HEK293 (cell line): Measurements from ENCODE around the gene SLC29A3.

Experiments used
- CTCF ChIA-PET: fragments of 350-600 bp; formaldehyde crosslinking; extraction: SDS; loops from one replicate; lab custom pipeline; 2021; ENCODE audit warnings: antibody characterized with exemption; lab: Yijun Ruan, JAX
- POLR2A ChIA-PET: fragments of 300-600 bp; formaldehyde crosslinking; extraction: SDS; loops from one replicate; lab custom pipeline; 2020; ENCODE audit warnings: antibody characterized with exemption, inconsistent platforms; lab: Yijun Ruan, JAX
- H3K27ac ChIP-seq: fragments of 200-500 bp; sonication (Bioruptor generic); 2 replicates; pipeline ENCODE4 v1.5.1; 2014; ENCODE audit warnings: low read depth, low read length, control low read depth, inconsistent platforms; ENCODE audit errors: extremely low read depth
- H3K36me3 ChIP-seq, 2 experiments: fragments of 200-500 bp in 1 of 2; sonication (Bioruptor generic) in 1 of 2; 1 replicate in 1 of 2; 2 replicates in 1 of 2; pipeline ENCODE4 v1.5.1; 2014 to 2017; ENCODE audit warnings: inconsistent platforms in 2 of 2, low read length in 2 of 2; ENCODE audit not compliant: control insufficient read depth in 2 of 2, insufficient read depth in 1 of 2
- H3K4me1 ChIP-seq: fragments of 200-500 bp; sonication (Bioruptor generic); 2 replicates; pipeline ENCODE4 v1.5.1; 2014; ENCODE audit warnings: mild to moderate bottlenecking, low read length, inconsistent platforms; ENCODE audit not compliant: control insufficient read depth, insufficient read depth
- H3K4me3 ChIP-seq: 2 replicates; pipeline ENCODE4 v1.5.1; 2011; ENCODE audit warnings: low read depth, mild to moderate bottlenecking, control low read depth, low read length, moderate library complexity
- H3K9me3 ChIP-seq: fragments of 200-500 bp; sonication (Bioruptor generic); 2 replicates; pipeline ENCODE4 v1.5.1; 2014; ENCODE audit warnings: low read depth, low read length, inconsistent platforms; ENCODE audit not compliant: control insufficient read depth, insufficient read depth
- MZF1 ChIP-seq: fragments of 450-650 bp; formaldehyde crosslinking; IDR thresholded peaks from 2 replicates; pipeline ENCODE4 v1.5.1; 2017; ENCODE audit warnings: missing biosample characterization, missing genetic modification characterization, borderline replicate concordance
- RBAK ChIP-seq: fragments of 450-650 bp; formaldehyde crosslinking; IDR thresholded peaks from 2 replicates; pipeline ENCODE4 v1.5.1; 2016; ENCODE audit warnings: missing biosample characterization, missing genetic modification characterization
- SP2 ChIP-seq: fragments of 450-650 bp; formaldehyde crosslinking; IDR thresholded peaks from 2 replicates; pipeline ENCODE4 v1.5.1; 2016; ENCODE audit warnings: missing biosample characterization, missing genetic modification characterization
- ZFP3 ChIP-seq: fragments of 450-650 bp; formaldehyde crosslinking; IDR thresholded peaks from 2 replicates; pipeline ENCODE4 v1.5.1; 2016; ENCODE audit warnings: low read depth, missing biosample characterization, missing genetic modification characterization
- ZNF133 ChIP-seq: fragments of 450-650 bp; formaldehyde crosslinking; IDR thresholded peaks from 2 replicates; pipeline ENCODE4 v1.5.1; 2016; ENCODE audit warnings: missing biosample characterization, missing genetic modification characterization
- ZNF214 ChIP-seq: fragments of 450-650 bp; formaldehyde crosslinking; IDR thresholded peaks from 2 replicates; pipeline ENCODE4 v1.5.1; 2017; ENCODE audit warnings: missing biosample characterization, mild to moderate bottlenecking, missing genetic modification characterization, borderline replicate concordance
- ZNF223 ChIP-seq: fragments of 450-650 bp; formaldehyde crosslinking; IDR thresholded peaks from 2 replicates; pipeline ENCODE4 v1.5.1; 2016; ENCODE audit warnings: missing biosample characterization, missing genetic modification characterization
- ZNF335 ChIP-seq: fragments of 450-650 bp; formaldehyde crosslinking; conservative IDR thresholded peaks from 2 replicates; pipeline ENCODE4 v1.5.1; 2016; ENCODE audit warnings: missing biosample characterization, missing genetic modification characterization
- ZNF341 ChIP-seq: fragments of 450-650 bp; formaldehyde crosslinking; IDR thresholded peaks from 2 replicates; pipeline ENCODE4; 2016; ENCODE audit warnings: low read depth, missing biosample characterization, missing genetic modification characterization
- ZNF394 ChIP-seq: fragments of 450-650 bp; formaldehyde crosslinking; IDR thresholded peaks from 2 replicates; pipeline ENCODE4 v1.5.1; 2016; ENCODE audit warnings: missing biosample characterization, missing genetic modification characterization, mild to moderate bottlenecking, moderate library complexity, borderline replicate concordance
- ZNF596 ChIP-seq: fragments of 450-650 bp; IDR thresholded peaks from 2 replicates; pipeline ENCODE4 v1.5.0; 2018; ENCODE audit warnings: missing biosample characterization, mild to moderate bottlenecking, missing genetic modification characterization, moderate library complexity
- ZNF660 ChIP-seq: fragments of 450-650 bp; IDR thresholded peaks from 2 replicates; pipeline ENCODE4 v1.5.1; 2018; ENCODE audit warnings: missing biosample characterization, mild to moderate bottlenecking, missing genetic modification characterization
- ZNF670 ChIP-seq: fragments of 450-650 bp; formaldehyde crosslinking; IDR thresholded peaks from 2 replicates; pipeline ENCODE4 v1.5.1; 2016; ENCODE audit warnings: missing biosample characterization, missing genetic modification characterization, low read depth
- TF ChIP-seq, protein P1 (sequence below): fragments of 450-650 bp; formaldehyde crosslinking; conservative IDR thresholded peaks from 2 replicates; pipeline ENCODE4 v1.5.1; 2016; ENCODE audit warnings: low read depth, missing biosample characterization, missing genetic modification characterization
- TF ChIP-seq, protein P2 (sequence below): fragments of 450-650 bp; formaldehyde crosslinking; IDR thresholded peaks from 2 replicates; pipeline ENCODE4 v1.5.0; 2017; ENCODE audit warnings: missing biosample characterization, missing genetic modification characterization, borderline replicate concordance
- TF ChIP-seq, protein P3 (sequence below): fragments of 450-650 bp; formaldehyde crosslinking; IDR thresholded peaks from 2 replicates; pipeline ENCODE4; 2016; ENCODE audit warnings: missing biosample characterization, missing genetic modification characterization
- TF ChIP-seq, protein P4 (sequence below): IDR thresholded peaks from 2 replicates; pipeline ENCODE4 v1.6.1; 2011; ENCODE audit warnings: mild to moderate bottlenecking, low read depth, low read length, borderline replicate concordance
- TF ChIP-seq, protein P5 (sequence below): fragments of 450-650 bp; formaldehyde crosslinking; IDR thresholded peaks from 2 replicates; pipeline ENCODE4 v1.5.1; 2016; ENCODE audit warnings: missing biosample characterization, missing genetic modification characterization, low read depth
- TF ChIP-seq, protein P6 (sequence below): fragments of 450-650 bp; formaldehyde crosslinking; IDR thresholded peaks from 2 replicates; pipeline ENCODE4 v1.5.1; 2016; ENCODE audit warnings: missing biosample characterization, missing genetic modification characterization
- TF ChIP-seq, protein P7 (sequence below): fragments of 450-650 bp; formaldehyde crosslinking; IDR thresholded peaks from 2 replicates; pipeline ENCODE4 v1.5.1; 2016; ENCODE audit warnings: missing biosample characterization, missing genetic modification characterization

Gene SLC29A3

DNA sequence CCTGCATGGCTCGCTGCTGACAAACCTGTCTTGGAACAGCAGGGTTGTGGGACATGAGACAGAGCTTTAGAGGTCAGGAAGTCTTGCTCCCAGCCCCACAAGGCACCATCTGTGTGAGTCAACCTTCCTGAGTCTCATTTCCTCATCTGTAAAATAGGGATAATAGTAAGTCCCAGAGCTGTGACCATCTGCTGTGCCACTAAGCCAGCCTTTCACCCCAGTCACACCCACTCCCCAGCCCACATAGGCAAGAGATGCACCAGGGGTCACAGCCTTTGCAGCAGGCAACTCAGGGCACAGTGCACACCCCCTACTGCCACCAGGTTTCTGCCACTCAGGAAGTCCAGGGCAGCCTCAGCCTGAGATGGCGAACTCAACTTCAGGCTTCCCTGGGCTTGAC lies 48.2 kb downstream of the SLC29A3 start (continued):
- TF ChIP-seq, protein P1, sequence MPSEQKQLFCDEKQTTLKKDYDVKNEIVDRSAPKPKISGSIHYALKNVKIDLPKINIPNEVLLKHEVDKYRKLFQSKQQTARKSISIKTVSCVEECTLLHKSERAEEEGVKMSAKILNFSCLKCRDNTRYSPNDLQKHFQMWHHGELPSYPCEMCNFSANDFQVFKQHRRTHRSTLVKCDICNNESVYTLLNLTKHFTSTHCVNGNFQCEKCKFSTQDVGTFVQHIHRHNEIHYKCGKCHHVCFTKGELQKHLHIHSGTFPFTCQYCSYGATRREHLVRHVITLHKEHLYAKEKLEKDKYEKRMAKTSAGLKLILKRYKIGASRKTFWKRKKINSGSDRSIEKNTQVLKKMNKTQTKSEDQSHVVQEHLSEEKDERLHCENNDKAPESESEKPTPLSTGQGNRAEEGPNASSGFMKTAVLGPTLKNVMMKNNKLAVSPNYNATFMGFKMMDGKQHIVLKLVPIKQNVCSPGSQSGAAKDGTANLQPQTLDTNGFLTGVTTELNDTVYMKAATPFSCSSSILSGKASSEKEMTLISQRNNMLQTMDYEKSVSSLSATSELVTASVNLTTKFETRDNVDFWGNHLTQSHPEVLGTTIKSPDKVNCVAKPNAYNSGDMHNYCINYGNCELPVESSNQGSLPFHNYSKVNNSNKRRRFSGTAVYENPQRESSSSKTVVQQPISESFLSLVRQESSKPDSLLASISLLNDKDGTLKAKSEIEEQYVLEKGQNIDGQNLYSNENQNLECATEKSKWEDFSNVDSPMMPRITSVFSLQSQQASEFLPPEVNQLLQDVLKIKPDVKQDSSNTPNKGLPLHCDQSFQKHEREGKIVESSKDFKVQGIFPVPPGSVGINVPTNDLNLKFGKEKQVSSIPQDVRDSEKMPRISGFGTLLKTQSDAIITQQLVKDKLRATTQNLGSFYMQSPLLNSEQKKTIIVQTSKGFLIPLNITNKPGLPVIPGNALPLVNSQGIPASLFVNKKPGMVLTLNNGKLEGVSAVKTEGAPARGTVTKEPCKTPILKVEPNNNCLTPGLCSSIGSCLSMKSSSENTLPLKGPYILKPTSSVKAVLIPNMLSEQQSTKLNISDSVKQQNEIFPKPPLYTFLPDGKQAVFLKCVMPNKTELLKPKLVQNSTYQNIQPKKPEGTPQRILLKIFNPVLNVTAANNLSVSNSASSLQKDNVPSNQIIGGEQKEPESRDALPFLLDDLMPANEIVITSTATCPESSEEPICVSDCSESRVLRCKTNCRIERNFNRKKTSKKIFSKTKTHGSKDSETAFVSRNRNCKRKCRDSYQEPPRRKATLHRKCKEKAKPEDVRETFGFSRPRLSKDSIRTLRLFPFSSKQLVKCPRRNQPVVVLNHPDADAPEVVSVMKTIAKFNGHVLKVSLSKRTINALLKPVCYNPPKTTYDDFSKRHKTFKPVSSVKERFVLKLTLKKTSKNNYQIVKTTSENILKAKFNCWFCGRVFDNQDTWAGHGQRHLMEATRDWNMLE (tag by site-specific recombination): no peak
- TF ChIP-seq ZNF133 (tag by site-specific recombination): no peak
- TF ChIP-seq ZNF335: no peak
- no peak for TF ChIP-seq ZNF596 (tag by site-specific recombination)
- TF ChIP-seq ZNF341 (tag by site-specific recombination): no peak
- no peak for TF ChIP-seq SP2 (tag by site-specific recombination)
- TF ChIP-seq MZF1: no peak
- TF ChIP-seq ZNF214: no peak

DNA sequence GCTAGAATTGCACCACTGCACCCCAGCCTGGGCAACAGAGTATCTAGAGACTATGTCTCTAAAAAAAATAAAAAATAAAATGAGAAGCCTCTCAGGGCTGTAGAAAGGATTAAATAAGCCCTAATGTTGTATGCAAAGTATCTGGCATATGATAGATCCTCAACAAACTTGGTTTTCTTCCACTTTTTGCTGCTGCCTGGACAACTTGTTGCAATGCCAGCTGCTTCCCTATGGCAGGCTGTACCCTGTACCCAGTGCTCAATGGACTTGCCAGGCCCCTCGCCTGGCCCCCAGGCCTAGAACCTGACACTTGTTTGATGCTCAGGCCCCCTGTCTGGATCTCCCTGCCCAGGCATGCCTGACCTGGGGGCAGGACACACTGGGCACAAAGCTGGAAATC lies 49.1 kb downstream of the SLC29A3 start:
- POLR2A ChIA-PET: no interaction called here
- CTCF ChIA-PET: interaction anchor here (0.8 to 3.5 kb wide), 3 partner anchors 10 to 16 kb away, joined by 3 to 11 read pairs (median 5); no protein-coding TSS in a partner anchor
- H3K4me1 ChIP-seq: no peaks in the 10 kb centered on the region
- H3K36me3 ChIP-seq: no peaks in the 10 kb centered on the region
- no peak overlapping the region for H3K4me3 ChIP-seq
- H3K27ac ChIP-seq: no peak overlapping the region
- no peaks in the 10 kb centered on the region for H3K9me3 ChIP-seq
- TF ChIP-seq RBAK (tag by site-specific recombination) (no peak), ZNF394 (no peak), ZFP3 (tag by site-specific recombination) (no peak), ZNF223 (tag by site-specific recombination) (no peak), ZNF660 (tag by site-specific recombination) (no peak), ZNF670 (tag by site-specific recombination) (no peak)
- TF ChIP-seq, protein P2, sequence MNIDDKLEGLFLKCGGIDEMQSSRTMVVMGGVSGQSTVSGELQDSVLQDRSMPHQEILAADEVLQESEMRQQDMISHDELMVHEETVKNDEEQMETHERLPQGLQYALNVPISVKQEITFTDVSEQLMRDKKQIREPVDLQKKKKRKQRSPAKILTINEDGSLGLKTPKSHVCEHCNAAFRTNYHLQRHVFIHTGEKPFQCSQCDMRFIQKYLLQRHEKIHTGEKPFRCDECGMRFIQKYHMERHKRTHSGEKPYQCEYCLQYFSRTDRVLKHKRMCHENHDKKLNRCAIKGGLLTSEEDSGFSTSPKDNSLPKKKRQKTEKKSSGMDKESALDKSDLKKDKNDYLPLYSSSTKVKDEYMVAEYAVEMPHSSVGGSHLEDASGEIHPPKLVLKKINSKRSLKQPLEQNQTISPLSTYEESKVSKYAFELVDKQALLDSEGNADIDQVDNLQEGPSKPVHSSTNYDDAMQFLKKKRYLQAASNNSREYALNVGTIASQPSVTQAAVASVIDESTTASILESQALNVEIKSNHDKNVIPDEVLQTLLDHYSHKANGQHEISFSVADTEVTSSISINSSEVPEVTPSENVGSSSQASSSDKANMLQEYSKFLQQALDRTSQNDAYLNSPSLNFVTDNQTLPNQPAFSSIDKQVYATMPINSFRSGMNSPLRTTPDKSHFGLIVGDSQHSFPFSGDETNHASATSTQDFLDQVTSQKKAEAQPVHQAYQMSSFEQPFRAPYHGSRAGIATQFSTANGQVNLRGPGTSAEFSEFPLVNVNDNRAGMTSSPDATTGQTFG (tag by site-specific recombination): no peak
- TF ChIP-seq, protein P3, sequence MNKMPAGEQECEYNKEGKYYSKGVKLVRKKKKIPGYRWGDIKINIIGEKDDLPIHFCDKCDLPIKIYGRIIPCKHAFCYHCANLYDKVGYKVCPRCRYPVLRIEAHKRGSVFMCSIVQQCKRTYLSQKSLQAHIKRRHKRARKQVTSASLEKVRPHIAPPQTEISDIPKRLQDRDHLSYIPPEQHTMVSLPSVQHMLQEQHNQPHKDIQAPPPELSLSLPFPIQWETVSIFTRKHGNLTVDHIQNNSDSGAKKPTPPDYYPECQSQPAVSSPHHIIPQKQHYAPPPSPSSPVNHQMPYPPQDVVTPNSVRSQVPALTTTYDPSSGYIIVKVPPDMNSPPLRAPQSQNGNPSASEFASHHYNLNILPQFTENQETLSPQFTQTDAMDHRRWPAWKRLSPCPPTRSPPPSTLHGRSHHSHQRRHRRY (tag by site-specific recombination): no peak
- TF ChIP-seq, protein P4, sequence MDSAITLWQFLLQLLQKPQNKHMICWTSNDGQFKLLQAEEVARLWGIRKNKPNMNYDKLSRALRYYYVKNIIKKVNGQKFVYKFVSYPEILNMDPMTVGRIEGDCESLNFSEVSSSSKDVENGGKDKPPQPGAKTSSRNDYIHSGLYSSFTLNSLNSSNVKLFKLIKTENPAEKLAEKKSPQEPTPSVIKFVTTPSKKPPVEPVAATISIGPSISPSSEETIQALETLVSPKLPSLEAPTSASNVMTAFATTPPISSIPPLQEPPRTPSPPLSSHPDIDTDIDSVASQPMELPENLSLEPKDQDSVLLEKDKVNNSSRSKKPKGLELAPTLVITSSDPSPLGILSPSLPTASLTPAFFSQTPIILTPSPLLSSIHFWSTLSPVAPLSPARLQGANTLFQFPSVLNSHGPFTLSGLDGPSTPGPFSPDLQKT: no peak
- TF ChIP-seq, protein P5, sequence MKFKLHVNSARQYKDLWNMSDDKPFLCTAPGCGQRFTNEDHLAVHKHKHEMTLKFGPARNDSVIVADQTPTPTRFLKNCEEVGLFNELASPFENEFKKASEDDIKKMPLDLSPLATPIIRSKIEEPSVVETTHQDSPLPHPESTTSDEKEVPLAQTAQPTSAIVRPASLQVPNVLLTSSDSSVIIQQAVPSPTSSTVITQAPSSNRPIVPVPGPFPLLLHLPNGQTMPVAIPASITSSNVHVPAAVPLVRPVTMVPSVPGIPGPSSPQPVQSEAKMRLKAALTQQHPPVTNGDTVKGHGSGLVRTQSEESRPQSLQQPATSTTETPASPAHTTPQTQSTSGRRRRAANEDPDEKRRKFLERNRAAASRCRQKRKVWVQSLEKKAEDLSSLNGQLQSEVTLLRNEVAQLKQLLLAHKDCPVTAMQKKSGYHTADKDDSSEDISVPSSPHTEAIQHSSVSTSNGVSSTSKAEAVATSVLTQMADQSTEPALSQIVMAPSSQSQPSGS: no peak
- TF ChIP-seq, protein P6, sequence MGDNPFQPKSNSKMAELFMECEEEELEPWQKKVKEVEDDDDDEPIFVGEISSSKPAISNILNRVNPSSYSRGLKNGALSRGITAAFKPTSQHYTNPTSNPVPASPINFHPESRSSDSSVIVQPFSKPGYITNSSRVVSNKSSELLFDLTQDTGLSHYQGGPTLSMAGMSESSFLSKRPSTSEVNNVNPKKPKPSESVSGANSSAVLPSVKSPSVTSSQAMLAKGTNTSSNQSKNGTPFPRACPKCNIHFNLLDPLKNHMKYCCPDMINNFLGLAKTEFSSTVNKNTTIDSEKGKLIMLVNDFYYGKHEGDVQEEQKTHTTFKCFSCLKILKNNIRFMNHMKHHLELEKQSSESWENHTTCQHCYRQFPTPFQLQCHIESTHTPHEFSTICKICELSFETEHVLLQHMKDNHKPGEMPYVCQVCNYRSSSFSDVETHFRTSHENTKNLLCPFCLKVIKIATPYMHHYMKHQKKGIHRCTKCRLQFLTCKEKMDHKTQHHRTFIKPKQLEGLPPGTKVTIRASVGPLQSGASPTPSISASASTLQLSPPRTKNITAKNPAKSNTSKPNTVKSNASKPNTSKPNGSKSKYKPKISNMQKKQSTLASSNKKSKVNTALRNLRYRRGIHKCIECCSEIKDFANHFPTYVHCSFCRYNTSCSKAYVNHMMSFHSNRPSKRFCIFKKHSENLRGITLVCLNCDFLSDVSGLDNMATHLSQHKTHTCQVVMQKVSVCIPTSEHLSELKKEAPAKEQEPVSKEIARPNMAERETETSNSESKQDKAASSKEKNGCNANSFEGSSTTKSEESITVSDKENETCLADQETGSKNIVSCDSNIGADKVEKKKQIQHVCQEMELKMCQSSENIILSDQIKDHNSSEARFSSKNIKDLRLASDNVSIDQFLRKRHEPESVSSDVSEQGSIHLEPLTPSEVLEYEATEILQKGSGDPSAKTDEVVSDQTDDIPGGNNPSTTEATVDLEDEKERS (tag by site-specific recombination): no peak
- TF ChIP-seq, protein P7, sequence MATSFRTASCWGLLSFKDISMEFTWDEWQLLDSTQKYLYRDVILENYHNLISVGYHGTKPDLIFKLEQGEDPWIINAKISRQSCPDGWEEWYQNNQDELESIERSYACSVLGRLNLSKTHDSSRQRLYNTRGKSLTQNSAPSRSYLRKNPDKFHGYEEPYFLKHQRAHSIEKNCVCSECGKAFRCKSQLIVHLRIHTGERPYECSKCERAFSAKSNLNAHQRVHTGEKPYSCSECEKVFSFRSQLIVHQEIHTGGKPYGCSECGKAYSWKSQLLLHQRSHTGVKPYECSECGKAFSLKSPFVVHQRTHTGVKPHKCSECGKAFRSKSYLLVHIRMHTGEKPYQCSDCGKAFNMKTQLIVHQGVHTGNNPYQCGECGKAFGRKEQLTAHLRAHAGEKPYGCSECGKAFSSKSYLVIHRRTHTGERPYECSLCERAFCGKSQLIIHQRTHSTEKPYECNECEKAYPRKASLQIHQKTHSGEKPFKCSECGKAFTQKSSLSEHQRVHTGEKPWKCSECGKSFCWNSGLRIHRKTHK (tag by site-specific recombination): no peak
